ENCODE results near the gene AGTRAP.

DNA sequence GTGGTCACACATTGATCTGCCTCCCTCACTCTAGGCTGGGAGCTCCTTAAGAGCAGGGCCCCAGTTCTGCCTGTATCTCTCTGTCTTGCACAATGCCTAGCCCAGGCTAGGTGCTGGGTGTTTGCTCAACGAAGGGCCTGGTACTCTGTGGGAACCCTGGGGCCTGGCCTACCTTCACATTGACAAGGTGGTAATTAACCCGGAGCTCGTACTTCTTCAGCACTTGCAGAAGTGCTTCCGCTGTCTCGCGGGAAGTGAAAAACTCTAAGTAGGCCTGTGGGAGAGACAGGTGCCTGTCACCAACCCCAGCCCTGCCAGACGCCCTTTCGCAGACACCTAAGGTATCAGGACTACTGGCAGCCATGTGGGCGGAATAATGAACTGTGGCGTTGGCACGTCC lies 56.2 kb downstream of the AGTRAP start:
- no peak for TF ChIP-seq YY1 (tag by site-specific recombination; IDR thresholded peaks at IDR 0.05)
- TF ChIP-seq ZBTB21 (tag by site-specific recombination; IDR thresholded peaks at IDR 0.05): no peak
- TF ChIP-seq ZNF776 (tag by site-specific recombination; IDR thresholded peaks at IDR 0.05; ENCODE audit: borderline replicate concordance): no peak
- no peak for TF ChIP-seq ZNF670 (tag by site-specific recombination; IDR thresholded peaks at IDR 0.05; ENCODE audit: low read depth)
- no peak for TF ChIP-seq GFI1B (tag by site-specific recombination; IDR thresholded peaks at IDR 0.05)
- no peak for TF ChIP-seq ZNF274 (IDR thresholded peaks at IDR 0.05; ENCODE audit: low read length)
- TF ChIP-seq ZNF274 (tag by site-specific recombination; IDR thresholded peaks at IDR 0.05; ENCODE audit: borderline replicate concordance): no peak
